Esophagus muscularis mucosa (tissue), 4 donors: ENCODE results near the gene ACR.

Source experiments
- EP300 ChIP-seq: sonication (generic); formaldehyde crosslinking; IDR thresholded peaks from one replicate; pipeline ENCODE4 v1.6.1; 2017; ENCODE audit warnings: antibody characterized with exemption
- POLR2A ChIP-seq: fragments of 450-650 bp; IDR thresholded peaks from one replicate; pipeline ENCODE4 v1.6.1; 2017; ENCODE audit warnings: antibody characterized with exemption, moderate library complexity, mild to moderate bottlenecking, low read depth
- POLR2AphosphoS5 ChIP-seq, 2 donors: sonication (generic); formaldehyde crosslinking; IDR thresholded peaks; one replicate each; pipeline ENCODE4 v1.6.1; 2017; ENCODE audit warnings: antibody characterized with exemption in 2 of 2
- TF ChIP-seq, protein P1 (sequence below), 3 experiments: fragments of 200-600 bp in 2 of 3; fragments of 450-650 bp in 1 of 3; sonication (generic) in 2 of 3; IDR thresholded peaks; one replicate each; pipeline ENCODE4 v1.5.1; 2017 to 2019; ENCODE audit warnings: antibody characterized with exemption in 3 of 3, mild to moderate bottlenecking in 2 of 3, moderate library complexity in 1 of 3

DNA sequence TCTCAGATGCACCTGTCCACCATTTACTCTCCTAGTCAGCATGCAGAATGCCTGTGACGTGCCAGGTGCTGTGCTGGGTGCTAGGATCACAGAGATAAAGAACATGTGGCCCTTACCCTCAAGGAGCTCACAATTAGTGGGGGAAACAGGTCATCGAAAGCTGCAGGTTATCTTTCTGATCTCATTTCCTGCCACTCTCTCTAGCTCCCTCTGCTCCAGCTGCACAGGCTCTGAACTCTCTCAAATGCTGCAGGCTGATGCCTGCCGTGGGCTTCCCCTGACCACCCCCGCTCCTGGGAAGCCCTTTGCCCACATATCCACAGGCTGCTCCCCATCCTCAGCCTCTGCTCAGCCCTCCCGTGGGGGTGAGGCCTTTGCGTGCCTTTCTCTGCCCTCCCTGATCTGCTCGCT lies 35.7 kb upstream of the ACR start:
- TF ChIP-seq, protein P1, sequence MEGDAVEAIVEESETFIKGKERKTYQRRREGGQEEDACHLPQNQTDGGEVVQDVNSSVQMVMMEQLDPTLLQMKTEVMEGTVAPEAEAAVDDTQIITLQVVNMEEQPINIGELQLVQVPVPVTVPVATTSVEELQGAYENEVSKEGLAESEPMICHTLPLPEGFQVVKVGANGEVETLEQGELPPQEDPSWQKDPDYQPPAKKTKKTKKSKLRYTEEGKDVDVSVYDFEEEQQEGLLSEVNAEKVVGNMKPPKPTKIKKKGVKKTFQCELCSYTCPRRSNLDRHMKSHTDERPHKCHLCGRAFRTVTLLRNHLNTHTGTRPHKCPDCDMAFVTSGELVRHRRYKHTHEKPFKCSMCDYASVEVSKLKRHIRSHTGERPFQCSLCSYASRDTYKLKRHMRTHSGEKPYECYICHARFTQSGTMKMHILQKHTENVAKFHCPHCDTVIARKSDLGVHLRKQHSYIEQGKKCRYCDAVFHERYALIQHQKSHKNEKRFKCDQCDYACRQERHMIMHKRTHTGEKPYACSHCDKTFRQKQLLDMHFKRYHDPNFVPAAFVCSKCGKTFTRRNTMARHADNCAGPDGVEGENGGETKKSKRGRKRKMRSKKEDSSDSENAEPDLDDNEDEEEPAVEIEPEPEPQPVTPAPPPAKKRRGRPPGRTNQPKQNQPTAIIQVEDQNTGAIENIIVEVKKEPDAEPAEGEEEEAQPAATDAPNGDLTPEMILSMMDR (IDR thresholded peaks at IDR 0.05): no peak
- TF ChIP-seq POLR2AphosphoS5 (IDR thresholded peaks at IDR 0.05) (no peak), POLR2A (no peak), EP300 (no peak)
